SU-DHL-6 (cell line): ENCODE measurements around the gene COL4A2.

ENCODE experiments used
- H2AFZ ChIP-seq: fragments of 200-600 bp; sonication (generic); 2 replicates; pipeline ENCODE4 v1.6.1; 2014; ENCODE audit warnings: low read depth, mild to moderate bottlenecking, moderate library complexity, mixed read lengths, antibody characterized with exemption, low read length; ENCODE audit not compliant: severe bottlenecking
- H3F3A ChIP-seq: fragments of 200-600 bp; shearing (Covaris generic); 2 replicates; pipeline ENCODE4 v1.6.0; 2016; ENCODE audit warnings: antibody characterized with exemption, mild to moderate bottlenecking; ENCODE audit not compliant: insufficient read depth
- H3K27ac ChIP-seq: fragments of 200-600 bp; sonication (generic); 2 replicates; pipeline ENCODE4 v1.5.1; 2016; ENCODE audit warnings: low read depth, mild to moderate bottlenecking, low read length, moderate library complexity, mixed read lengths
- H3K27me3 ChIP-seq: fragments of 200-600 bp; sonication (generic), shearing (Covaris generic); 2 replicates; pipeline ENCODE4 v1.6.0; 2014; ENCODE audit warnings: mild to moderate bottlenecking, low read length
- H3K36me3 ChIP-seq: fragments of 200-600 bp; sonication (generic); 2 replicates; pipeline ENCODE4 v1.6.1; 2014; ENCODE audit warnings: mild to moderate bottlenecking, low read length, mixed read lengths
- H3K4me2 ChIP-seq: fragments of 300-600, 200-600 bp; shearing (Covaris generic), sonication (generic); 2 replicates; pipeline ENCODE4 v1.6.0; 2014; ENCODE audit warnings: low read length, low read depth, mild to moderate bottlenecking; ENCODE audit not compliant: poor library complexity, severe bottlenecking
- H3K4me3 ChIP-seq: fragments of 200-600 bp; sonication (generic); 2 replicates; pipeline ENCODE4 v1.5.1; 2014; ENCODE audit warnings: antibody characterized with exemption, low read length, mild to moderate bottlenecking, mixed read lengths; ENCODE audit not compliant: insufficient read depth, poor library complexity, severe bottlenecking
- H3K79me2 ChIP-seq: fragments of 200-600 bp; sonication (generic); 2 replicates; pipeline ENCODE4 v1.6.1; 2014; ENCODE audit warnings: mild to moderate bottlenecking, low read length, moderate library complexity; ENCODE audit not compliant: insufficient read depth
- H3K9ac ChIP-seq: fragments of 200-600 bp; sonication (generic); 2 replicates; pipeline ENCODE4 v1.7.0; 2014; ENCODE audit warnings: mild to moderate bottlenecking, low read length
- H3K9me2 ChIP-seq: fragments of 200-600 bp; sonication (generic); replicated peaks from 2 replicates; pipeline ENCODE4 v1.6.1; 2014; ENCODE audit warnings: low read length; ENCODE audit not compliant: insufficient read depth
- H3K9me3 ChIP-seq: fragments of 200-600 bp; sonication (generic); 2 replicates; pipeline ENCODE4 v1.6.1; 2014; ENCODE audit warnings: low read length, mixed read lengths; ENCODE audit not compliant: insufficient read depth
- H4K20me1 ChIP-seq: fragments of 200-600 bp; sonication (generic); 2 replicates; pipeline ENCODE4 v1.6.1; 2014; ENCODE audit warnings: low read depth, mild to moderate bottlenecking, antibody characterized with exemption, low read length, moderate library complexity, mixed read lengths
- EZH2phosphoT487 ChIP-seq: fragments of 200-600 bp; sonication (generic), shearing (Covaris generic); conservative IDR thresholded peaks from 2 replicates; pipeline ENCODE4 v1.6.1; 2018; ENCODE audit warnings: mild to moderate bottlenecking, antibody characterized with exemption, low read length, moderate library complexity, mixed read lengths
- TF ChIP-seq, protein P1 (sequence below): fragments of 200-600 bp; sonication (generic); IDR thresholded peaks from one replicate; pipeline ENCODE4 v1.5.1; 2017; ENCODE audit warnings: antibody characterized with exemption, mild to moderate bottlenecking, low read length, moderate library complexity; ENCODE audit not compliant: insufficient read depth, poor library complexity, severe bottlenecking

Gene COL4A2

DNA sequence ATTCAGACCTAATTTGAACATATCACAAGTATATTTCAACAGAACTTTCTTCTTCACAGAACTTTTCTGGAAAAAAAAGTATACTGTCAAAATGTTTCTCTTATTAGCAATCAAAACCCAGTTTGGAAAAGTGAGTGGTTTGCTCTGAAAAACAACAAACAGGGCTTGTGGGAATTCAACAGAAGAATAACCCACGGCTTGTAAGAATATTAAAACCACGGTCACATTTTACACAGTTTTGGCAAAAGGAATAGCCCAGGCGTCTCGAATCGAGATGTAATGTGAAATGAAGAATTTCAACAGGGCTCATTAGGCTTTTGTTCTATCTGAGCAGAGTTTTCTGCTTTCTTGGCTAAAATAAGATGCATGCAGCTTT lies 70.7 kb downstream of the COL4A2 start:
- H3K4me3 ChIP-seq, result no peak overlapping the region
- H3K79me2 ChIP-seq, result no peaks in the 10 kb centered on the region
- no peak overlapping the region for H3K27ac ChIP-seq
- no peaks in the 10 kb centered on the region for H3K9me2 ChIP-seq
- H3K36me3 ChIP-seq, result no peaks in the 10 kb centered on the region
- TF ChIP-seq, protein P1, sequence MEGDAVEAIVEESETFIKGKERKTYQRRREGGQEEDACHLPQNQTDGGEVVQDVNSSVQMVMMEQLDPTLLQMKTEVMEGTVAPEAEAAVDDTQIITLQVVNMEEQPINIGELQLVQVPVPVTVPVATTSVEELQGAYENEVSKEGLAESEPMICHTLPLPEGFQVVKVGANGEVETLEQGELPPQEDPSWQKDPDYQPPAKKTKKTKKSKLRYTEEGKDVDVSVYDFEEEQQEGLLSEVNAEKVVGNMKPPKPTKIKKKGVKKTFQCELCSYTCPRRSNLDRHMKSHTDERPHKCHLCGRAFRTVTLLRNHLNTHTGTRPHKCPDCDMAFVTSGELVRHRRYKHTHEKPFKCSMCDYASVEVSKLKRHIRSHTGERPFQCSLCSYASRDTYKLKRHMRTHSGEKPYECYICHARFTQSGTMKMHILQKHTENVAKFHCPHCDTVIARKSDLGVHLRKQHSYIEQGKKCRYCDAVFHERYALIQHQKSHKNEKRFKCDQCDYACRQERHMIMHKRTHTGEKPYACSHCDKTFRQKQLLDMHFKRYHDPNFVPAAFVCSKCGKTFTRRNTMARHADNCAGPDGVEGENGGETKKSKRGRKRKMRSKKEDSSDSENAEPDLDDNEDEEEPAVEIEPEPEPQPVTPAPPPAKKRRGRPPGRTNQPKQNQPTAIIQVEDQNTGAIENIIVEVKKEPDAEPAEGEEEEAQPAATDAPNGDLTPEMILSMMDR, result no peak
- no peak for TF ChIP-seq EZH2phosphoT487
- H2AFZ ChIP-seq, result no peak overlapping the region
- no peak overlapping the region for H3K9ac ChIP-seq
- H3K27me3 ChIP-seq, result no peaks in the 10 kb centered on the region
- H3K4me2 ChIP-seq, result no peak overlapping the region
- no peaks in the 10 kb centered on the region for H4K20me1 ChIP-seq
- no peaks in the 10 kb centered on the region for H3K9me3 ChIP-seq
- H3F3A ChIP-seq, result no peaks in the 10 kb centered on the region

DNA sequence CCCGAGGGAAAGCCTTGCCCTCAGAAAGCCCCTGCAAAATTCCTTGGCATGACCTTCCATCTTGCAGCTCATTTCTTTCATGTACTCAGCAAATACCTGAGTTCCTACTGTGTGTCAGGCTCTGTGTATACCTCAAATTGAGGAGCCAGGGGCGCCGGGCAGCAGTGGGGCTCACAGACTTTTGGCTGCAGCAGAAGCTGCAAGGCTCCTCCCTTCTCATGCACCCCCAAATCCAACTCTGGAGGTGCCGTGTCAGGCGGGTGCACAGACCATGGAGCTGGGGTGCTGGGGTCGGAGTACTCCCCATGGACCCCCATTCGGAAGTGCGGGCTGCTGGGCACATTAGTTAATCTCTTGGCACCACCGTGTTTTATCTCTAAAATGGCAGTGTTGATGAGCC lies 72.3 kb downstream of the COL4A2 start:
- Histone ChIP-seq H3K36me3 (no peaks in the 10 kb centered on the region), H3K27ac (no peak overlapping the region), H3K27me3 (no peaks in the 10 kb centered on the region), H3F3A (no peaks in the 10 kb centered on the region), H3K4me3 (no peak overlapping the region), H3K9ac (no peak overlapping the region), H3K9me3 (no peaks in the 10 kb centered on the region), H3K4me2 (no peak overlapping the region), H2AFZ (no peak overlapping the region), H3K79me2 (no peaks in the 10 kb centered on the region), H4K20me1 (no peaks in the 10 kb centered on the region), H3K9me2 (no peaks in the 10 kb centered on the region)
- no peak for TF ChIP-seq EZH2phosphoT487
- TF ChIP-seq, protein P1, result no peak

DNA sequence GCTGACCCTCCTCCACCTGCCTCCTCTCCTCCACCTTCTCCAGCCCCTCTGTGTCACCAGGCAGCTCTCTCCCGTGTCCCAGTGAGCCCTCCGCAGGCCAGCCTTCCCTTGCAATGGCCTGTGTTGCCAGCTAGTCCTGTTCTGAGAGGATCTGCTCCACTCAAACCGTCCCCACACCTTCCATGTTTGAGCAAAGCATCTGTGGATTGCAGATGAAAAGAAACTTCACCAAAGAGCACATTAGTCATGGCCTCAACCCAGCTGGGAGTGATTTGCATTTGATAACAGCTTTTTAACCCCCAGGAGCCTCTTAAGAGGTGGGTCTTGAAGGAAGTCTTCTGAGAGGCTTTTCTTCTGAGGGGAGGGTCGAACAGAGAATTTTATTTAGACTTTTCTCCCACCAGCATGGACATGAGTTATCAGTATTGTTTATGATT lies 72.8 kb downstream of the COL4A2 start:
- no peaks in the 10 kb centered on the region for H3K9me3 ChIP-seq
- no peak overlapping the region for H3K9ac ChIP-seq
- H3K4me2 ChIP-seq, result no peak overlapping the region
- H3K36me3 ChIP-seq, result no peaks in the 10 kb centered on the region
- H3K79me2 ChIP-seq, result no peaks in the 10 kb centered on the region
- no peak overlapping the region for H3K27ac ChIP-seq
- no peaks in the 10 kb centered on the region for H3K27me3 ChIP-seq
- H3F3A ChIP-seq, result no peaks in the 10 kb centered on the region
- H4K20me1 ChIP-seq, result no peaks in the 10 kb centered on the region
- no peak overlapping the region for H3K4me3 ChIP-seq
- H2AFZ ChIP-seq, result no peak overlapping the region
- H3K9me2 ChIP-seq, result no peaks in the 10 kb centered on the region
- TF ChIP-seq, protein P1, result no peak
- no peak for TF ChIP-seq EZH2phosphoT487
